ENCODE results near the gene AIFM3. TPM values are rescaled to one million over a fixed set of nuclear protein-coding genes. Genes with fewer than 3 reads are reported as not detected.

The AIFM3 gene
- total and polyA plus RNA-seq, 3 experiments from 2014 or later, result 0.16 to 0.33 TPM; not detected in 1

- H3K4me1 ChIP-seq (ENCODE audit: insufficient read depth, low read length), result no peaks in the 10 kb centered on the region
- H3K9me3 Mint-ChIP-seq, result no peaks in the 10 kb centered on the region
- H3K27me3 ChIP-seq (ENCODE audit: insufficient read depth, low read length, poor library complexity, severe bottlenecking), result no peaks in the 10 kb centered on the region
- H3K27ac Mint-ChIP-seq, result no peak overlapping the region
- H3K36me3 Mint-ChIP-seq, result peaks cover 0 to 70% (median 0%) of the 10 kb centered on the region in 3 donors
- no peaks in the 10 kb centered on the region for H3K36me3 ChIP-seq (ENCODE audit: insufficient read depth, low read length)
- H3K27me3 Mint-ChIP-seq, result peaks cover 0 to 1% of the 10 kb centered on the region in 2 donors
- POLR2A ChIA-PET, result no interaction called here
- DNase-seq, result no peak
- peaks cover 0 to 14% (median 3%) of the 10 kb centered on the region in 3 donors for H3K4me1 Mint-ChIP-seq
- CTCF ChIA-PET, result no interaction called here
- no peaks in the 10 kb centered on the region for H3K9me3 ChIP-seq (ENCODE audit: low read length)
- no peak overlapping the region for H3K27ac ChIP-seq (ENCODE audit: low read depth, low read length)
- no peak overlapping the region for H3K4me3 Mint-ChIP-seq
- H3K4me3 ChIP-seq (ENCODE audit: low read length), result no peak overlapping the region
Measured at GRCh38 chr22:20993304-20994127, 26.5 kb downstream of the AIFM3 start.

- DNase-seq, result no peak
- Mint-ChIP-seq H3K36me3 (peaks cover 0 to 75% (median 0%) of the 10 kb centered on the region in 3 donors), H3K4me1 (peaks cover 0 to 17% (median 3%) of the 10 kb centered on the region in 3 donors), H3K4me3 (no peak overlapping the region), H3K27me3 (no peaks in the 10 kb centered on the region), H3K27ac (peak overlapping the region in 1 of 8 donors; percentile 63), H3K9me3 (no peaks in the 10 kb centered on the region)
- H3K4me3 ChIP-seq (ENCODE audit: low read length), result no peak overlapping the region
- H3K27ac ChIP-seq (ENCODE audit: low read depth, low read length), result no peak overlapping the region
- ChIA-PET POLR2A (no interaction called here), CTCF (no interaction called here)
- peaks cover 8% of the 10 kb centered on the region for H3K36me3 ChIP-seq (ENCODE audit: insufficient read depth, low read length)
- no peaks in the 10 kb centered on the region for H3K27me3 ChIP-seq (ENCODE audit: insufficient read depth, low read length, poor library complexity, severe bottlenecking)
- no peaks in the 10 kb centered on the region for H3K9me3 ChIP-seq (ENCODE audit: low read length)
- no peaks in the 10 kb centered on the region for H3K4me1 ChIP-seq (ENCODE audit: insufficient read depth, low read length)
Measured at GRCh38 chr22:20994128-20994901, 27.3 kb downstream of the AIFM3 start.

- CTCF ChIA-PET, result no interaction called here
- Histone ChIP-seq H3K27me3 (ENCODE audit: insufficient read depth, low read length, poor library complexity, severe bottlenecking) (no peaks in the 10 kb centered on the region), H3K9me3 (ENCODE audit: low read length) (no peaks in the 10 kb centered on the region), H3K4me1 (ENCODE audit: insufficient read depth, low read length) (peaks cover 4% of the 10 kb centered on the region), H3K4me3 (ENCODE audit: low read length) (no peak overlapping the region), H3K27ac (ENCODE audit: low read depth, low read length) (no peak overlapping the region), H3K36me3 (ENCODE audit: insufficient read depth, low read length) (peaks cover 13% of the 10 kb centered on the region)
- H3K9me3 Mint-ChIP-seq, result no peaks in the 10 kb centered on the region
- no peaks in the 10 kb centered on the region for H3K27me3 Mint-ChIP-seq
- peaks cover 0 to 78% (median 0%) of the 10 kb centered on the region in 3 donors for H3K36me3 Mint-ChIP-seq
- DNase-seq, result no peak
- no peak overlapping the region for H3K4me3 Mint-ChIP-seq
- peaks cover 0 to 15% (median 2%) of the 10 kb centered on the region in 3 donors for H3K4me1 Mint-ChIP-seq
- peak overlapping the region in 1 of 8 donors; percentile 63 for H3K27ac Mint-ChIP-seq
- POLR2A ChIA-PET, result no interaction called here
Measured at GRCh38 chr22:20994902-20995241, 27.8 kb downstream of the AIFM3 start.

GRCh38 chr22:20995329-20996030 lies 28.4 kb downstream of the AIFM3 start:
- Mint-ChIP-seq H3K27me3 (no peaks in the 10 kb centered on the region), H3K36me3 (peaks cover 0 to 81% (median 0%) of the 10 kb centered on the region in 3 donors), H3K9me3 (no peaks in the 10 kb centered on the region), H3K4me3 (no peak overlapping the region), H3K4me1 (peaks cover 0 to 21% (median 4%) of the 10 kb centered on the region in 3 donors), H3K27ac (peak overlapping the region in 2 of 8 donors; percentile 22 to 76)
- H3K27ac ChIP-seq (ENCODE audit: low read depth, low read length), result no peak overlapping the region
- H3K9me3 ChIP-seq (ENCODE audit: low read length), result no peaks in the 10 kb centered on the region
- ChIA-PET CTCF (no interaction called here), POLR2A (no interaction called here)
- H3K36me3 ChIP-seq (ENCODE audit: insufficient read depth, low read length), result peaks cover 19% of the 10 kb centered on the region
- no peaks in the 10 kb centered on the region for H3K27me3 ChIP-seq (ENCODE audit: insufficient read depth, low read length, poor library complexity, severe bottlenecking)
- no peak overlapping the region for H3K4me3 ChIP-seq (ENCODE audit: low read length)
- DNase-seq, result no peak
- H3K4me1 ChIP-seq (ENCODE audit: insufficient read depth, low read length), result peaks cover 10% of the 10 kb centered on the region

- no peaks in the 10 kb centered on the region for H3K9me3 ChIP-seq (ENCODE audit: low read length)
- H3K4me1 ChIP-seq (ENCODE audit: insufficient read depth, low read length), result peaks cover 15% of the 10 kb centered on the region
- no peak for DNase-seq
- Mint-ChIP-seq H3K27me3 (no peaks in the 10 kb centered on the region), H3K9me3 (no peaks in the 10 kb centered on the region), H3K36me3 (peaks cover 0 to 81% (median 0%) of the 10 kb centered on the region in 3 donors), H3K4me3 (no peak overlapping the region), H3K27ac (peak overlapping the region in 1 of 8 donors; percentile 30), H3K4me1 (peaks cover 2 to 26% (median 8%) of the 10 kb centered on the region in 3 donors)
- peaks cover 22% of the 10 kb centered on the region for H3K36me3 ChIP-seq (ENCODE audit: insufficient read depth, low read length)
- POLR2A ChIA-PET, result no interaction called here
- CTCF ChIA-PET, result no interaction called here
- H3K4me3 ChIP-seq (ENCODE audit: low read length), result no peak overlapping the region
- no peak overlapping the region for H3K27ac ChIP-seq (ENCODE audit: low read depth, low read length)
- H3K27me3 ChIP-seq (ENCODE audit: insufficient read depth, low read length, poor library complexity, severe bottlenecking), result no peaks in the 10 kb centered on the region
Measured at GRCh38 chr22:20996031-20996410, 29.0 kb downstream of the AIFM3 start.

GRCh38 chr22:20996598-20997535 lies 29.8 kb downstream of the AIFM3 start:
- Histone ChIP-seq H3K9me3 (ENCODE audit: low read length) (no peaks in the 10 kb centered on the region), H3K4me1 (ENCODE audit: insufficient read depth, low read length) (peaks cover 18% of the 10 kb centered on the region), H3K36me3 (ENCODE audit: insufficient read depth, low read length) (peaks cover 22% of the 10 kb centered on the region), H3K27me3 (ENCODE audit: insufficient read depth, low read length, poor library complexity, severe bottlenecking) (no peaks in the 10 kb centered on the region), H3K27ac (ENCODE audit: low read depth, low read length) (no peak overlapping the region), H3K4me3 (ENCODE audit: low read length) (no peak overlapping the region)
- Mint-ChIP-seq H3K27ac (peak overlapping the region in 3 of 8 donors; percentile 36 to 76 (median 70)), H3K27me3 (peaks cover 0 to 3% of the 10 kb centered on the region in 2 donors), H3K4me1 (peaks cover 9 to 34% (median 14%) of the 10 kb centered on the region in 3 donors), H3K36me3 (peaks cover 0 to 83% (median 0%) of the 10 kb centered on the region in 3 donors), H3K9me3 (no peaks in the 10 kb centered on the region), H3K4me3 (peak overlapping the region in 1 of 7 donors; percentile 51)
- DNase-seq, result no peak
- POLR2A ChIA-PET, result no interaction called here
- CTCF ChIA-PET, result interaction anchor here (0.9 kb wide), 1 partner anchor 15 kb away, joined by 3 read pairs; the partner anchor contains the start of gene LZTR1

GRCh38 chr22:20997536-20998257 lies 30.6 kb downstream of the AIFM3 start:
- ChIA-PET CTCF (no interaction called here), POLR2A (interaction anchor here (1.9 kb wide), 1 partner anchor 16 kb away, joined by 7 read pairs; the partner anchor contains the start of gene LZTR1)
- no peaks in the 10 kb centered on the region for H3K9me3 Mint-ChIP-seq
- Histone ChIP-seq H3K27me3 (ENCODE audit: insufficient read depth, low read length, poor library complexity, severe bottlenecking) (no peaks in the 10 kb centered on the region), H3K27ac (ENCODE audit: low read depth, low read length) (no peak overlapping the region), H3K9me3 (ENCODE audit: low read length) (no peaks in the 10 kb centered on the region), H3K36me3 (ENCODE audit: insufficient read depth, low read length) (peaks cover 22% of the 10 kb centered on the region), H3K4me1 (ENCODE audit: insufficient read depth, low read length) (peaks cover 18% of the 10 kb centered on the region), H3K4me3 (ENCODE audit: low read length) (no peak overlapping the region)
- H3K36me3 Mint-ChIP-seq, result peaks cover 0 to 81% (median 0%) of the 10 kb centered on the region in 3 donors
- H3K4me3 Mint-ChIP-seq, result peak overlapping the region in 1 of 7 donors; percentile 51
- peaks cover 0 to 3% of the 10 kb centered on the region in 2 donors for H3K27me3 Mint-ChIP-seq
- peaks cover 11 to 42% (median 18%) of the 10 kb centered on the region in 3 donors for H3K4me1 Mint-ChIP-seq
- no peak for DNase-seq
- H3K27ac Mint-ChIP-seq, result peak overlapping the region in 3 of 8 donors; percentile 36 to 76 (median 70)
